Spinal cord (tissue), 4 donors: ENCODE measurements around the gene IVL. TPM values are rescaled to one million over a fixed set of nuclear protein-coding genes. Genes with fewer than 3 reads are reported as not detected.

Experiments used
- polyA plus RNA-seq, 2 donors: library from polyadenylated mRNA; unstranded; fragments of 120-200 nt; gene quantifications; one replicate each; pipeline ENCODE4 v1.2.1, GENCODE V29; 2013; ENCODE audit not compliant: insufficient read length in 2 of 2
- total RNA-seq, 2 donors: library from RNA; depleted of rRNA in 1 of 2; stranded (reverse); fragments of 120-200 nt in 1 of 2; fragments of >200 nt in 1 of 2; gene quantifications; one replicate each; pipeline versions ENCODE4 v1.2.3 to v1.2.4, GENCODE V29; 2013 to 2014

IVL gene
- total and polyA plus RNA-seq, 4 donors: not detected

Other genes with a start within 250 kb of the IVL start
- not detected for gene LCE2D, start 245.2 kb upstream of the IVL start, total RNA-seq
- not detected for gene LCE2D, start 245.2 kb upstream of the IVL start, polyA plus RNA-seq
- gene LCE2C, start 233.3 kb upstream of the IVL start, total RNA-seq: not detected
- not detected for gene LCE2C, start 233.3 kb upstream of the IVL start, polyA plus RNA-seq
- not detected for gene LCE2B, start 222.4 kb upstream of the IVL start, total RNA-seq
- not detected for gene LCE2B, start 222.4 kb upstream of the IVL start, polyA plus RNA-seq
- gene LCE2A, start 210.2 kb upstream of the IVL start, total RNA-seq: not detected
- not detected for gene LCE2A, start 210.2 kb upstream of the IVL start, polyA plus RNA-seq
- not detected for gene LCE4A, start 200.4 kb upstream of the IVL start, total RNA-seq
- not detected for gene LCE4A, start 200.4 kb upstream of the IVL start, polyA plus RNA-seq
- not detected for gene KPRP, start 150.5 kb upstream of the IVL start, total RNA-seq
- not detected for gene KPRP, start 150.5 kb upstream of the IVL start, polyA plus RNA-seq
- gene LCE1F, start 133.4 kb upstream of the IVL start, total RNA-seq: not detected
- not detected for gene LCE1F, start 133.4 kb upstream of the IVL start, polyA plus RNA-seq
- gene LCE1E, start 122.3 kb upstream of the IVL start, total RNA-seq: not detected
- not detected for gene LCE1E, start 122.3 kb upstream of the IVL start, polyA plus RNA-seq
- not detected for gene LCE1D, start 111.8 kb upstream of the IVL start, total RNA-seq
- gene LCE1D, start 111.8 kb upstream of the IVL start, polyA plus RNA-seq: under 1 TPM in 1 of 2 donors, not detected in 1; 0.39 TPM
- gene LCE1C, start 101.9 kb upstream of the IVL start, total RNA-seq: not detected
- gene LCE1C, start 101.9 kb upstream of the IVL start, polyA plus RNA-seq: not detected
- gene LCE1B, start 96.6 kb upstream of the IVL start, total RNA-seq: not detected
- gene LCE1B, start 96.6 kb upstream of the IVL start, polyA plus RNA-seq: not detected
- gene LCE1A, start 81.1 kb upstream of the IVL start, total RNA-seq: not detected
- not detected for gene LCE1A, start 81.1 kb upstream of the IVL start, polyA plus RNA-seq
- not detected for gene LCE6A, start 65.7 kb upstream of the IVL start, total RNA-seq
- gene LCE6A, start 65.7 kb upstream of the IVL start, polyA plus RNA-seq: not detected
- not detected for gene LCE7A, start 48.5 kb upstream of the IVL start, total RNA-seq
- gene LCE7A, start 48.5 kb upstream of the IVL start, polyA plus RNA-seq: not detected
- not detected for gene SMCP, start 30.2 kb upstream of the IVL start, total RNA-seq
- gene SMCP, start 30.2 kb upstream of the IVL start, polyA plus RNA-seq: not detected
- gene SPRR5, start 38.7 kb downstream of the IVL start, total RNA-seq: not detected
- gene SPRR5, start 38.7 kb downstream of the IVL start, polyA plus RNA-seq: not detected
- gene SPRR4, start 62.1 kb downstream of the IVL start, total RNA-seq: not detected
- gene SPRR4, start 62.1 kb downstream of the IVL start, polyA plus RNA-seq: not detected
- not detected for gene SPRR1A, start 75.5 kb downstream of the IVL start, total RNA-seq
- not detected for gene SPRR1A, start 75.5 kb downstream of the IVL start, polyA plus RNA-seq
- under 1 TPM in 1 of 2 donors, not detected in 1; 0.39 TPM for gene SPRR3, start 93.2 kb downstream of the IVL start, total RNA-seq
- under 1 TPM; 0.24 to 0.49 TPM for gene SPRR3, start 93.2 kb downstream of the IVL start, polyA plus RNA-seq
- not detected for gene SPRR1B, start 122.7 kb downstream of the IVL start, total RNA-seq
- not detected for gene SPRR1B, start 122.7 kb downstream of the IVL start, polyA plus RNA-seq
- gene SPRR2D, start 132.6 kb downstream of the IVL start, total RNA-seq: not detected
- not detected for gene SPRR2D, start 132.6 kb downstream of the IVL start, polyA plus RNA-seq
- not detected for gene SPRR2A, start 149.0 kb downstream of the IVL start, total RNA-seq
- gene SPRR2A, start 149.0 kb downstream of the IVL start, polyA plus RNA-seq: not detected
- not detected for gene SPRR2B, start 163.1 kb downstream of the IVL start, total RNA-seq
- gene SPRR2B, start 163.1 kb downstream of the IVL start, polyA plus RNA-seq: not detected
- gene SPRR2E, start 186.0 kb downstream of the IVL start, total RNA-seq: not detected
- not detected for gene SPRR2E, start 186.0 kb downstream of the IVL start, polyA plus RNA-seq
- under 1 TPM in 1 of 2 donors, not detected in 1; 0.22 TPM for gene SPRR2F, start 205.0 kb downstream of the IVL start, total RNA-seq
- gene SPRR2F, start 205.0 kb downstream of the IVL start, polyA plus RNA-seq: 1 to 10 TPM; 1.3 TPM
- gene SPRR2G, start 242.3 kb downstream of the IVL start, total RNA-seq: not detected
- gene SPRR2G, start 242.3 kb downstream of the IVL start, polyA plus RNA-seq: under 1 TPM in 1 of 2 donors, not detected in 1; 0.39 TPM